Measurements from ENCODE around the gene OR5AC2.

The OR5AC2 gene, protein sequence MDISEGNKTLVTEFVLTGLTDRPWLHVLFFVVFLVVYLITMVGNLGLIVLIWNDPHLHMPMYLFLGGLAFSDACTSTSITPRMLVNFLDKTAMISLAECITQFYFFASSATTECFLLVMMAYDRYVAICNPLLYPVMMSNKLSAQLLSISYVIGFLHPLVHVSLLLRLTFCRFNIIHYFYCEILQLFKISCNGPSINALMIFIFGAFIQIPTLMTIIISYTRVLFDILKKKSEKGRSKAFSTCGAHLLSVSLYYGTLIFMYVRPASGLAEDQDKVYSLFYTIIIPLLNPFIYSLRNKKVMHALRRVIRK

DNA sequence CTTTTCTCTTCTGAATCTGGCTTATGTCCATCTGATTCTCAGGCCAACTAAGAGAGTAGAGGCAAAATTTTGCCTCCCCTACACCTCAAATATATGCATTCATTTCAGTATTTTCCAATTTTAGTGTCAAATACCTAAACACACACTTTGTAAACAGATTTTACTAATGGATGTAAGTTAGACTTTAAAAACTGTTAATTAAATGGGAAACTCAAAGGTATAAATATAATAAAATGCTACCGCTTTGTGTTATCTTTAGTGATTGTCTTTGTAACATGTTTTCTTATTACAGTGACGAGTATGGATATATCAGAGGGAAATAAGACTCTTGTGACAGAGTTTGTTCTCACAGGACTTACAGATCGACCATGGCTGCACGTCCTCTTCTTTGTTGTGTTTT, at the start of gene OR5AC2:
Gene OR5AC2 (plus strand): TSS at position 301 of the 400 bp plus-strand sequence. CDS start 0 bp downstream, at position 301.
- H3K27ac ChIP-seq (ENCODE audit: low read depth, low read length) = no peak within 1 kb of the TSS
- H3K9me3 ChIP-seq (ENCODE audit: low read length) = no peaks in the 10 kb centered on the region
- no peaks in the 10 kb centered on the region for H3K4me1 ChIP-seq (ENCODE audit: insufficient read depth, low read length)
- no peaks in the 10 kb centered on the region for H3K36me3 ChIP-seq (ENCODE audit: insufficient read depth, low read length)
- H3K27me3 ChIP-seq (ENCODE audit: control insufficient read depth in 1 of 2, insufficient read depth in 2 of 2, low read length in 2 of 2) = no peaks in the 10 kb centered on the region
- H3K9ac ChIP-seq (ENCODE audit: low read length) = no peak within 1 kb of the TSS
- H3K4me3 ChIP-seq (ENCODE audit: low read depth in 1 of 2, low read length in 2 of 2) = no peak within 1 kb of the TSS

DNA sequence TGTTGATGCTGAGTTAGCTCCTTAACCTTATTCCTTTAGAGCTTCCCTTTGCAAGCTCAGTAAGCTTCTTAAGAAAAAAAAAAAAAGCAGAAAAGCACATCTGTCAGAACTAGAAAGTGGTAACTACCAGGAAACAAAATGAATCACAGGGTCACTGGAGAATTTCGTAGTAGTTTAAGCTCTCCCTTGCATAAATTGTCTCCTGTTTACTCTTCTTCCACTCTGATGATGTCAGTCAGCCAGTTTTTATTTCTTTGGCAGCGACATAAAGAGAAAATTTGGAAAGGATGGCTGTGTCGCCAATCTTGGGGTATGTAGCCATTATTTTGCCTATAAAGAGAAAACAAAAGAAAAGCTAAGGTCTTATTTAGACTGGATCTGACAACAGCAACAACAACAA, 48.7 kb upstream of the OR5AC2 start:
- no peak overlapping the region for H3K9ac ChIP-seq (ENCODE audit: low read length)
- no peaks in the 10 kb centered on the region for H3K27me3 ChIP-seq (ENCODE audit: control insufficient read depth in 1 of 2, insufficient read depth in 2 of 2, low read length in 2 of 2)
- H3K27ac ChIP-seq (ENCODE audit: low read depth, low read length) = no peak overlapping the region
- no peaks in the 10 kb centered on the region for H3K9me3 ChIP-seq (ENCODE audit: low read length)
- H3K36me3 ChIP-seq (ENCODE audit: insufficient read depth, low read length) = no peaks in the 10 kb centered on the region
- H3K4me1 ChIP-seq (ENCODE audit: insufficient read depth, low read length) = no peaks in the 10 kb centered on the region
- H3K4me3 ChIP-seq (ENCODE audit: low read depth in 1 of 2, low read length in 2 of 2) = no peak overlapping the region

DNA sequence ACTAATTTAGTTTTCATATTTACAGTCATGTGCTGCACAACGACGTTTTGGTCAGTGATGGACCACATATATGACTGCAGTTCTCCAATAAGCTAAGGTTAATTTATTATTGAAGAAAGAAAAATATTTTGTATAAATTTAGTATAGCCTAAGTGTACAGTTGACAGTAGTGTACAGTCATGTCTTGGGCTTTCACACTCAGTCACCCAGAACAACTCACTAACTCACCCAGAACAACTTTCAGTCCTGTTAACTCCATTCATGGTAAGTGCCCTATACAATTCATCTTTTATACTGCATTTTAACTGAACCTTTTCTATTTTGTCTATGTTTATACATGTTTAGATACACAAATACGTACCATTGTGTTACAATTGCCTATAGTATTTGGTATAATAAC, 48.1 kb upstream of the OR5AC2 start:
- Histone ChIP-seq H3K9me3 (ENCODE audit: low read length) (no peaks in the 10 kb centered on the region), H3K27me3 (ENCODE audit: control insufficient read depth in 1 of 2, insufficient read depth in 2 of 2, low read length in 2 of 2) (no peaks in the 10 kb centered on the region), H3K4me3 (ENCODE audit: low read depth in 1 of 2, low read length in 2 of 2) (no peak overlapping the region), H3K4me1 (ENCODE audit: insufficient read depth, low read length) (no peaks in the 10 kb centered on the region), H3K27ac (ENCODE audit: low read depth, low read length) (no peak overlapping the region), H3K9ac (ENCODE audit: low read length) (no peak overlapping the region), H3K36me3 (ENCODE audit: insufficient read depth, low read length) (no peaks in the 10 kb centered on the region)

DNA sequence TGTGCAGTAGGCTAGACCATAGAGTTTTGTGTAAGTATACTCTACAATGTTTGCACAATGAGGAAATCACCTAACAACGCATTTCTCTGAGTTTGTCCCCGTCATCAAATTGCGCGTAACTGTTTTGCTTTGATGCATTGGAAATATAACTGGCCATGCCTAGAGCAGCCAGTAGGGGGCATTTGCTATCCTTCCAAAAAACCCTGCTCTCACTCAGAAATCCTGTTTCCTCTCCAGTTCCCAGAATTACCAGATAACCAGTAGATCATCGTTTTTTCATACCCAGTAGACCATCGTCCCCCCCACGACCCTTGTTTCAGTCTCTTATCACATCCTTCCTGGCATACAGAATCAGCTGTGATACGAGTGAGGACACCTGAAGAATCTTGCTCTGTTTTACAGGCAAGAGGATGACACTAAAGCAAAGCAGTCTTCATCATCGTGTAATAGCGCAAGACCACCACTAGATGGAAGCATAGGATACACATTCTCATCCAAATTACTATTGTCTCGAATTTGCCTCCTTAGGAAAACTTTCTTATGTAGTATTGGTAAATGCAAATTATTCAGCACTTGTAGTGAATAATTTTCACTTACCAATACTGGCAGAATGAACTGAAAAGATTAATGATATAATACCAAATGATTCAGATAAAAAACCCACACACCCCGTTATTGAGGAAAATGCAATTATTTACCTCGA, 47.5 kb upstream of the OR5AC2 start:
- Histone ChIP-seq H3K4me1 (ENCODE audit: insufficient read depth, low read length) (no peaks in the 10 kb centered on the region), H3K36me3 (ENCODE audit: insufficient read depth, low read length) (no peaks in the 10 kb centered on the region), H3K27me3 (ENCODE audit: control insufficient read depth in 1 of 2, insufficient read depth in 2 of 2, low read length in 2 of 2) (no peaks in the 10 kb centered on the region), H3K27ac (ENCODE audit: low read depth, low read length) (no peak overlapping the region), H3K4me3 (ENCODE audit: low read depth in 1 of 2, low read length in 2 of 2) (peak overlapping the region in 1 of 2 donors; percentile 35), H3K9ac (ENCODE audit: low read length) (no peak overlapping the region), H3K9me3 (ENCODE audit: low read length) (no peaks in the 10 kb centered on the region)

DNA sequence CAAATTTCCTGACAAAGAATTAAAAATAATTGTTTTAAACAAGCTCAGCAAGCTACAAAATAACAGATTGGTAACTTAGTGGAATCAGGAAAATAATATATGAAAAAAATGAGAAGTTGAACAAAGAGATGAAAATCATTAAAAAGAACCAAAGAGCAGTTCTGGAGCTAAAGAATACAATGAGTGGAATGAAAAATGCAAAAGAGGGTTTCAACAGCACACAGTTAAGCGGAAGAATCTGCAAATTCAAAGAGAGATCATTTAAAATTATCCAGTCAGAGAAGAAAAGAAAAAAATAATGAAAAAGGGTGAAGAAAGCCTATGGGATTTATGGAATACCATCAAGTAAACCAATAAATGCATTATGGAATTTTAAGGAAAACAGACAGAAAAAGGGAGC, 45.6 kb upstream of the OR5AC2 start:
- Histone ChIP-seq H3K9ac (ENCODE audit: low read length) (no peak overlapping the region), H3K27me3 (ENCODE audit: control insufficient read depth in 1 of 2, insufficient read depth in 2 of 2, low read length in 2 of 2) (no peaks in the 10 kb centered on the region), H3K9me3 (ENCODE audit: low read length) (no peaks in the 10 kb centered on the region), H3K36me3 (ENCODE audit: insufficient read depth, low read length) (no peaks in the 10 kb centered on the region), H3K4me3 (ENCODE audit: low read depth in 1 of 2, low read length in 2 of 2) (no peak overlapping the region), H3K4me1 (ENCODE audit: insufficient read depth, low read length) (no peaks in the 10 kb centered on the region), H3K27ac (ENCODE audit: low read depth, low read length) (no peak overlapping the region)

DNA sequence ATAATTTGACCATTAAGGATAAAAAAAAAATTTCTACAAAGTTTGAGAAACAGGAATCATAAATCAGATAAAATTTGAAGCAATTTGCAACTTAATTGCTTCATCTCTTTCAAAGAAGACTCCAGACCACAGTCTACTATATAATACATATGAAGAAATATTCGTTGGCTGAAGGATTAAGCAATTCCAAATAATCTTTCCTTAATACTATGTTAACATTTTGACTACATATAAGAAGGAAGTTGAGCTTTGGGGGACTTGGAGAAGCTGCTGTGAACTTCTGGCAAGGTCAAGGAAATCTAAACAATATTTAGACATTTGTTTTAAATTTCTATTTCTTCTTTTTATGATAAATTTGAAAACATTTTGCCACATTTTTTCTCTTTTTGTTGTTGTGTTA, 38.4 kb upstream of the OR5AC2 start:
- no peak overlapping the region for H3K4me3 ChIP-seq (ENCODE audit: low read depth in 1 of 2, low read length in 2 of 2)
- H3K9ac ChIP-seq (ENCODE audit: low read length) = no peak overlapping the region
- no peaks in the 10 kb centered on the region for H3K36me3 ChIP-seq (ENCODE audit: insufficient read depth, low read length)
- no peaks in the 10 kb centered on the region for H3K4me1 ChIP-seq (ENCODE audit: insufficient read depth, low read length)
- H3K27me3 ChIP-seq (ENCODE audit: control insufficient read depth in 1 of 2, insufficient read depth in 2 of 2, low read length in 2 of 2) = no peaks in the 10 kb centered on the region
- H3K27ac ChIP-seq (ENCODE audit: low read depth, low read length) = no peak overlapping the region
- H3K9me3 ChIP-seq (ENCODE audit: low read length) = no peaks in the 10 kb centered on the region

DNA sequence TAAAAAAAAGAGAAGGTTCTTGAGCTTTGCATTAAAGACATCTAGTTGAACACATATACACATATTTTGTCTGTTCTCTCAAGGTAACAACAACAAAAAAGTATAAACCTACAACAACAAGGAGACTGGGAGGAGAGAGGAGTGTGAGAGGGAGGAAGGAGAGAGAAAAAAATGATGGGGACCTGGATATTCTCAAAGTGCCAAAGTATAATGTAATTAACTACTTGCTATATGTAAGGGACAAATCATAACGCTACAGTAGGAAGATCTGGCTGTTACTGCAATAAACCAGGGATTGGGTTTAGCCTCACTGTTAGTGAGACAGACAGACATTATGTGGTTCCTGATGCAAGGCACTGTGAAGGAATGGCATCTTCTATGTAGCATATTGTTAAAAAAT, 37.7 kb upstream of the OR5AC2 start:
- Histone ChIP-seq H3K4me1 (ENCODE audit: insufficient read depth, low read length) (no peaks in the 10 kb centered on the region), H3K4me3 (ENCODE audit: low read depth in 1 of 2, low read length in 2 of 2) (no peak overlapping the region), H3K9ac (ENCODE audit: low read length) (no peak overlapping the region), H3K36me3 (ENCODE audit: insufficient read depth, low read length) (no peaks in the 10 kb centered on the region), H3K27me3 (ENCODE audit: control insufficient read depth in 1 of 2, insufficient read depth in 2 of 2, low read length in 2 of 2) (no peaks in the 10 kb centered on the region), H3K27ac (ENCODE audit: low read depth, low read length) (no peak overlapping the region), H3K9me3 (ENCODE audit: low read length) (no peaks in the 10 kb centered on the region)

DNA sequence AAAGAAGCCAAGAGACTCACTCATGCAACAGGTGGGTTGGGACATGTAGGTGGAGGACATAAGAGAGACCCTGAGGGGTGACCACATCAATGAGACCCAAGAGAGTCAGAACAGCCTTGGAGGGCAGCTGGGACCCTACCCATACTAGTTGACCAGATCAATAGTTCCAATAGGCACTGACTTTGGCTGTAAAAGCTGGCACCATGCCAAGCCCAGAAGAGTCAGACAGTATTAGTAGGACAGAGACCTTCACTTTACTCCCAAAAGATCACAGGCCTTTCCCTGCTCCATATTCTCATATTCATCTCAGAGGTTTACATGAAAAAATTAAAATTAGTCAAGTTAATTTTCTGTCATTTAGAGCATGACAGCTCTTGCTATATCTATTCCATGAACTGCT, 30.9 kb upstream of the OR5AC2 start:
- Histone ChIP-seq H3K9ac (ENCODE audit: low read length) (no peak overlapping the region), H3K4me3 (ENCODE audit: low read depth in 1 of 2, low read length in 2 of 2) (no peak overlapping the region), H3K27ac (ENCODE audit: low read depth, low read length) (no peak overlapping the region), H3K27me3 (ENCODE audit: control insufficient read depth in 1 of 2, insufficient read depth in 2 of 2, low read length in 2 of 2) (no peaks in the 10 kb centered on the region), H3K4me1 (ENCODE audit: insufficient read depth, low read length) (no peaks in the 10 kb centered on the region), H3K9me3 (ENCODE audit: low read length) (no peaks in the 10 kb centered on the region), H3K36me3 (ENCODE audit: insufficient read depth, low read length) (no peaks in the 10 kb centered on the region)

DNA sequence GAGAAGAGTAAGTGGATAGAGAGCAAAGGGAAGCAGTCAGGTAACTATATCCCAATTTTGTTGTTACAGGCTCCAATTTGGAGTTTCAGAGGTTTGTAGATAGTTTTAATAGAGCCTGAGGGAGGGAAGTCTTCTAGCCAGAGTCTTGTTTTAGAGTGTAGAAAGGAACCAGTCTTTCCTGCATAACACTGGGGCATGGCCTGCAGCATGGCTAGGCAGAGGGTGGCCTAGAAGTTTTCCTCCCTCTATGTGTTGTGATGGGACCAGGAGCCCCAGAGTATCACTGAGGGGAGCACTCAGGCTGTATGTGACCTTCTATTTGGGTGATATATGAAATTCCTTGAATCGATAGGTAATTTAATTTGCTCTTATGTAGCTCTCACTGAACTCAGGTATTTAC, 29.3 kb upstream of the OR5AC2 start:
- no peaks in the 10 kb centered on the region for H3K4me1 ChIP-seq (ENCODE audit: insufficient read depth, low read length)

DNA sequence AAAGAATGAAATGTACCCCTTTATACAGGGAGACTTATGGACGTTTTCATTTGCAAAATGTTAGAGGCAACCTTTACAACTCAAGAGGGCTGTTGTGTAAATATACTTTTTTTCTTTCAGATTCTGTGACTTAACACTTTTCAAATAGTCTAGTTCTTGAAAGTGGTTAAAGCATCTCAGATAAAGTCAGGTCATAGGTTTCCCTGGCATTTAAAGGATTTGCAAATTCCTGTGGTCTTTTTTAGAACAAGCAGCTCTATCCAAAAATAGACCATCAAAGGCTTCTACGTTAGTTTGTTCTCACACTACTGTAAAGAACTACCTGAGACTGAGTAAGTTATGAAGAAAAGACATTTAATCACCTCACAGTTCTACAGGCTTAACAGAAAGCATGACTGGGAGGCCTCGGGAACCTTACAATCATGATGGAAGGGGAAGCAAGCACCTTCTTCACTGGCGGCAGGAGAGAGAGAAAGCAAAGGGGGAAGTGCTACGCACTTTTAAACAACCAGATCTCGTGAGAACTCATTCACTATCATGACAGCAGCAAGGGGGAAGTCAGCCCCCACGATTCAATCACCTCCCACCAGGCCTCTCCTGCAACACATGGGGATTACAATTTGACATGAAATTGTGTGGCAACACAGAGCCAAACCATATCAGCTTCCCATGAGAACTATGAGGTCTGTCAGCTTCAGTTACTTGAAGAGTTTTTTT, 28.6 kb upstream of the OR5AC2 start:
- Histone ChIP-seq H3K4me3 (ENCODE audit: low read depth in 1 of 2, low read length in 2 of 2) (no peak overlapping the region), H3K4me1 (ENCODE audit: insufficient read depth, low read length) (no peaks in the 10 kb centered on the region), H3K27me3 (ENCODE audit: control insufficient read depth in 1 of 2, insufficient read depth in 2 of 2, low read length in 2 of 2) (no peaks in the 10 kb centered on the region), H3K27ac (ENCODE audit: low read depth, low read length) (no peak overlapping the region), H3K36me3 (ENCODE audit: insufficient read depth, low read length) (no peaks in the 10 kb centered on the region), H3K9me3 (ENCODE audit: low read length) (no peaks in the 10 kb centered on the region), H3K9ac (ENCODE audit: low read length) (no peak overlapping the region)

More for the DNA sequence above, 29.3 kb upstream of the OR5AC2 start:
- H3K4me3 ChIP-seq (ENCODE audit: low read depth in 1 of 2, low read length in 2 of 2) = no peak overlapping the region
- H3K27me3 ChIP-seq (ENCODE audit: control insufficient read depth in 1 of 2, insufficient read depth in 2 of 2, low read length in 2 of 2) = no peaks in the 10 kb centered on the region
- no peaks in the 10 kb centered on the region for H3K9me3 ChIP-seq (ENCODE audit: low read length)
- no peak overlapping the region for H3K9ac ChIP-seq (ENCODE audit: low read length)
- no peak overlapping the region for H3K27ac ChIP-seq (ENCODE audit: low read depth, low read length)
- H3K36me3 ChIP-seq (ENCODE audit: insufficient read depth, low read length) = no peaks in the 10 kb centered on the region

DNA sequence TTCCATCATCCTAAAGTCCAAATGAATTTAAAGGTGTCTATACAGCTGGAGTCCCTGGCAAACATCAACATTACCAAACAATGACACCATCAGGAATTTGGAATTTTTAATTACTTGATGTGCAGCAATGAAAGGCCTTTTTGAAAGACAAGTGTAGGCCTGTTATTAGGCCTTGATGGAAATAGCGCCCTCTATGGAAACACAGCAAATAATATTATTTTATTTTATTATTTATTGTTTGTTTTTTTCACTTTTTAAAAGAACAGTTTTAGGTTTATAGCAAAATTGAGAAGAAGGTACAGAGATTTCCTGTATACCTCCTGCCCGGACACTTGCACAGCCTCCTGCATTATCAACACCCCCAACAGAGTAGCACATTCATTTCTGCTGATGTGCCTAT, 18.1 kb upstream of the OR5AC2 start:
- Histone ChIP-seq H3K9me3 (ENCODE audit: low read length) (no peaks in the 10 kb centered on the region), H3K27ac (ENCODE audit: low read depth, low read length) (no peak overlapping the region), H3K9ac (ENCODE audit: low read length) (no peak overlapping the region), H3K36me3 (ENCODE audit: insufficient read depth, low read length) (no peaks in the 10 kb centered on the region), H3K27me3 (ENCODE audit: control insufficient read depth in 1 of 2, insufficient read depth in 2 of 2, low read length in 2 of 2) (no peaks in the 10 kb centered on the region), H3K4me3 (ENCODE audit: low read depth in 1 of 2, low read length in 2 of 2) (no peak overlapping the region), H3K4me1 (ENCODE audit: insufficient read depth, low read length) (no peaks in the 10 kb centered on the region)
